Breast epithelium (tissue), 3 donors: Measurements from ENCODE around the gene ZMYND15.

ENCODE experiments used
- CTCF ChIP-seq, 3 donors: fragments of 450-650 bp; IDR thresholded peaks; one replicate each; pipeline ENCODE4 v1.5.1; 2016 to 2017; ENCODE audit warnings: antibody characterized with exemption in 3 of 3, mild to moderate bottlenecking in 3 of 3, moderate library complexity in 3 of 3
- POLR2A ChIP-seq: fragments of 450-650 bp; IDR thresholded peaks from one replicate; pipeline ENCODE4 v1.6.1; 2016; ENCODE audit warnings: antibody characterized with exemption, mild to moderate bottlenecking, moderate library complexity
- POLR2AphosphoS5 ChIP-seq, 3 donors: sonication (generic); formaldehyde crosslinking; IDR thresholded peaks; one replicate each; pipeline ENCODE4 v1.6.1; 2017; ENCODE audit warnings: antibody characterized with exemption in 3 of 3

DNA sequence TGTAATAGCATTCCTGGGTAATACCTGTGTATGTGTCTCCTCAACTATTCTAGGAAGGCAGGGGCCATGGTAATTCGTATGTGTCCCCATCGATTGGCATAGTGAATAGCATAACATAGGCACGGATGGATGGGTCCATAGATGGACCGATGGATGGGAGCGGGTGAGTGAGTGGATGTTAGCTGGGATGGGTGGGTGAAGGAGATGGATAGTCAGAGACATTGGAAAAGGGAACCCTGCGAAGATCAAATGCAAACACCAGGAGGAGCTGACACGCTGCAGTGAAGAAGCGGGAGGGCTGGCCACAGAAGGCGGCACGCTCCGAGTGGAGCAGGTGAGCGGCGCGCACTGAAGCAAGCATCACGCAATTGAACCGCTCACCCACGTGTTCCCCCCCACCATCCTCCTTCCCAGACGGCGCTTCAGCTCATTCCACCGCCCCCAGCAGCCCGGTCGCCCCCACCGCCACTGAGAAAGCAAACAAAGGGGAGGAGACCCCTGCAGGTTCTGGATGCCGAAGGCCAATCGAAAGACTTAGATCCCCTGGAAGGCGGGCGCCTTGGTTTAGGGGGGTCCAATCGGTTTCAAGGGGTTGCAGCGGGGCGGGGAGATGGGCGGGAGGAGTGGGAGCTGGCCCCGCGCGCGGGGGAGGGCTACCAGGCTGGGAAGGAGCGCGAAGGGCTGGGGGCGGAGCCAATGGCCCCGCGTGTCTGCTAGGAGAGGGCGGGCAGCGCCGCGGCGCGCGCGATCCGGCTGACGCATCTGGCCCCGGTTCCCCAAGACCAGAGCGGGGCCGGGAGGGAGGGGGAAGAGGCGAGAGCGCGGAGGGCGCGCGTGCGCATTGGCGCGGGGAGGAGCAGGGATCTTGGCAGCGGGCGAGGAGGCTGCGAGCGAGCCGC is 29.6 kb upstream of the ZMYND15 start, which contains the start of gene ARRB2:
- TF ChIP-seq CTCF (IDR thresholded peaks at IDR 0.05): peak; percentile 54 to 89 (median 61)
- no peak for TF ChIP-seq POLR2A
- peak; percentile 9 to 56 (median 34) for TF ChIP-seq POLR2AphosphoS5 (IDR thresholded peaks at IDR 0.05)
